Ramos (cell line): ENCODE results near the gene CCND2.

ENCODE experiments used
- in situ Hi-C: fragments of 300-500 bp; cut with MboI; formaldehyde crosslinking; loops from one replicate; pipeline ENCODE4 v1.14.3; 2022; ENCODE audit warnings: low sequenced_read_pairs; ENCODE audit not compliant: unreplicated experiment

Gene CCND2

GRCh38 chr12:4256043-4256826, 17.3 kb upstream of the CCND2 start:
- in situ Hi-C loops, result no loop called here

DNA sequence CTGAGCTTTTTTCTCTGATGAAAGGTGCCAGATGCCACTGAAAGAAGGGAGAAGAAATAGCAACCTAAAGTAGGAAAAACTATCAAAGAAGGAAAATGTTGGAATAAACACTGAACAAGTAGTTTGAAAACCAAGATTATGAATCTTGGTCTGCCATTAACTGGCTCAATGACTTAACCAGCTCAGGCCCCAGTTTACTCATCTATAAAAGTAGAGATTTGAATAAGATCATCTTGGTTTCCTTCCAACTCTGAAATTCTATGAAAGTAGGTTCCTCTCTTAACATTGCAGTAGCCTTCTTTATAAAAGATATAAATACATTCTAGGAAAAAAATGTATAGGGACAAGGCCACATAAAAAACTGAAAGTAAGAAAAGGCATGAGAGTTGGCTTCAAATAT, 16.1 kb upstream of the CCND2 start:
- in situ Hi-C loops, result no loop called here

DNA sequence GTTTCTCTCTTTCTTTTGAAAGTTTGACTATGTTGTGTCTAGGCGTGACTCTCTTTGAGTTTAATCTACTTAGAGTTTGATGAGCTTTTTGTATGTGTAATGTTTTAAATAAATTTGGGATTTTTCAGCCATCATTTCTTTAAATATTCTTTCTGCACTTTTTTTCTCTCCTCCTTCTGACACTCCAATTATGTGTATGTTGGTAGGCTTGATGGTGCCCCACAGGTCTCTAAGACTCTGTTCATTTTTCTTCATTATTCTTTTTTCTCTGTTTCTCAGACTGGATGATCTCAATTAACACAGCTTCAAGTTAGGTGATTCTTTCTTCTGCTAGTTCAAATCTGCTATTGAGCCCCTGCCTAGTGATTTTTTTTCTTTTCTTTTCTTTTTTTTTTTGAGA, 14.5 kb upstream of the CCND2 start:
- in situ Hi-C loops, result no loop called here

DNA sequence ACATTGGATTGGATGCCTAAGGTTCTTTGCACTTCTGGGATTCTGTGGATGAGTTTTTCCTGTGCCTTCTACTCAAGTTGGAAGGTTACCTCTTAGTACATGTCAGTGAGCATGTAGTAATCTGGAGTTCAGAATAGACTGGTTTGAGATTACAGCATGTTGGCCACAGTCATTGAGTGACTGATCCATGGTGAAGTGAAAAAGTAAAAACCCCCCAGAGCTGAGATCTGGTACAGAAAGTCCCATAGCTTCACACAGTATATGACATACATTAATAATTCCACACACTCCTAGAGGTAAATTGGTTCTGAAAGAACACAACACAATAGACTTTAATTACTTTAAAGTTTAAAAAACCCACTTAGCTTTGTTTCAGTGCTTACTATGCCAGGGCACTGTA, 11.9 kb upstream of the CCND2 start:
- in situ Hi-C loops, result no loop called here

DNA sequence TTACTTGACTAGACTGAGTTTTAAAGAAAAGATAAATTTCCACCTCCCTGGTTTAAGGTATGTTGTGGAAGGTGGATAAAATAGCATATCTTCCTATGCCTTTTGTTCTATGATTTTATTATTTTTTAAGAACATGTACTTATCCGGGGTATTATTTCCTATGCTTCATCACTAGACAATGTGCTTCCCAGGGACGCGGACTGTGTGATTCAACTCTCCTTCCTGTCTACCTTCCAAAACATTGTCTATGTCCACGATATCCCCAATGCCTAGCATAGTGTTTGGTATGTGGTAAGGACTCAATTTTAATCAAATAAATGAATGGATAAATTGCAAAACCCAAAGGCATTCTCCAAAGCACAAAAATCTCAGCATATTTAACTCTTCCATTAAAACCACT, 8.3 kb upstream of the CCND2 start:
- in situ Hi-C loops, result no loop called here

DNA sequence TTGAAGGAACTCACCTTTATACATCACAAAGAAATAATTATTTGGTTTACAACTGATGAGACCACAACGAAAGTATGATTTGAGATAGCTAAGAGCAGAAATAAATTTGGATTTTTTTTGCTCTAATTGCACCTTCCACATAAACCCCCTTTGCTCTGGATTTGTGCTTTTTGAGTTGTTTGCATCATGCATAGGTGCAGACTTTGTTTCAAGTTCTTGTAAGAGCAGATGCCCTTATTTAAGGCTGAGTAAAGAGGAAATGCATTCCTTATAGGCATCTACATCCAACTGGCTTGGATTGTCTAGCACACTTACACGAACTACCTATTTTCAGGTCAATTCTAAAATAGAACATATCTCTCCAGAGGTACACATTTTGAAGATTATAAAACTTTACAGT, 6.6 kb upstream of the CCND2 start:
- in situ Hi-C loops, result no loop called here

- in situ Hi-C loops, result no loop called here
These were observed 5.7 kb upstream of the CCND2 start for GRCh38 chr12:4267704-4268328.

GRCh38 chr12:4268329-4269181, 5.0 kb upstream of the CCND2 start:
- in situ Hi-C loops, result no loop called here

DNA sequence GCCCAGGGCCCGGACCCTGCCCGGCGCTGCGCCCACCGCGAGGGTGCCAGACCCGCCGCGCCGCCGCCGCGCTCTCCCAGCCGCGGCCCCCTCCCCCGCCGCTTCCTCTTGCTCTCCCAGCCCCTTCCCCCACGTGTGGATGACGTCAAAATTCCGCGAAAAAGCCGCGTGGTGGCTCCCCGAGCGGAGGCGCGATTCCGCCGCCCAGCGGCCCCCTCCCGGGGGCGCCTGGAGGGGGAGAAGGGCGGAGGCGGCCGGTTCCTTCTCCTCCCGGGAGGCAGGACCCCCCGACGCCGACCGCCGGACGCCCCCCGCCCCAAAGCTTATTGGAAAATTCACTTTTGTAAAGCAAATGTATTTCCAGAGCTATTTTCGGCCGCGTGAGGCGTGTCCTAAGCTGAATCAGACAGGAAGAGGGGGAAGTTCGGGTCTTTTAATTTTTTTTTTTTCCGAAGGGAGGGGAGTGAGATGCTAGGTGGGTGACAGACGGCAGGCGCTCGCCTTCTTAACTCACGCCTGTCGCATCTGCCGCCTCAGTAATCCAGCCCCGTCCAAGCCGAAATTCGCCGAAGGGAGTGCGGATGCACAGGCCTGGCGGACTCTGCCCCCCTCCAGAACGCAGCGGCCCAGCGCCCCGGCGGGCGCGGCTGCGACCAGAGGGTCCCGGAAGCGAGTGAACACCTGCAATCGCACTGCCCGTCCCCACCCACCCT, 4.1 kb upstream of the CCND2 start:
- in situ Hi-C loops, result no loop called here

- in situ Hi-C loops, result no loop called here
These were observed 3.3 kb upstream of the CCND2 start for GRCh38 chr12:4270016-4270830.

DNA sequence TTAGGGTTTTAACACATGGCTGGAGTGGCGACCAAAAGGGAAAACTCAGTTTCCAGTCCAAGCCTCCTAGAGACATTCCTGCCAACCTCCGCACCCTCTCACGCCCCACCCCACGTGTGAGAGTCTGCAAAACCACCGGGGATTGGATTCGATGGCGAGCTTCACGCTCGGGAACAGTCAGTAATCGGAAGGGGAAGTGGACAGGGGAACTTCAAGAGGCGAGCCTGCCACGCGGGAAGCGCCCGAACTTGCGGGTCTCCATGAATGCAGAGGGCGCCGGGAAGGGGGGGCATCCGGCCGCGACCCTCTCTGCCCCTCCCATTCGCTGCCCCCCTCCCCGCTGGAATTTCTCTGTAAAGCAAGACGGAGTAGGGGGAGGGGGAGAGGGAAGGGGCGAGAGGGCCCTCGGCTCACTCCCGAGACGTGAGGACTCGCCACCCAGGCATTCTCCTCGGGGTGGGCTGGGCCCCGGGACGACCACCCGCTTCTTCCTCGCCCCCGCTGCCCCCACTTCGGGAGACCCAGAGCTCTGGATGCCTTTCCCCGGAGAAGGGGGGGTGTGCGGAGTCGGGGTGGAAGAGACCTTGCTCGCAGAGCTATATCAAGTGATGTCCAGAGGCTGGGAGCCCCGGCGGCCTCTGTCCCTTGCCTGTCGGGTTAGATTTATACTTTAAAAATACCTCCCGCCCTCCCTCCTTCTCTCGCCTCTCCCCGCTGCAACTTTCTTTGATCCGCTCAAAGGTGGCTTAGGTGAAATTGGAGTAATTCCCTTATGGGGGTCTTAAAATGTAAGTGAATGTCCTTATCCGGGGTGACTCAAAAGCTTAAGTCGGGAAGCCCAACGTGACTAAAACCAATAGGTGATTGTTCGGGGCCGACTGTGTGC, 2.5 kb upstream of the CCND2 start:
- in situ Hi-C loops, result no loop called here

DNA sequence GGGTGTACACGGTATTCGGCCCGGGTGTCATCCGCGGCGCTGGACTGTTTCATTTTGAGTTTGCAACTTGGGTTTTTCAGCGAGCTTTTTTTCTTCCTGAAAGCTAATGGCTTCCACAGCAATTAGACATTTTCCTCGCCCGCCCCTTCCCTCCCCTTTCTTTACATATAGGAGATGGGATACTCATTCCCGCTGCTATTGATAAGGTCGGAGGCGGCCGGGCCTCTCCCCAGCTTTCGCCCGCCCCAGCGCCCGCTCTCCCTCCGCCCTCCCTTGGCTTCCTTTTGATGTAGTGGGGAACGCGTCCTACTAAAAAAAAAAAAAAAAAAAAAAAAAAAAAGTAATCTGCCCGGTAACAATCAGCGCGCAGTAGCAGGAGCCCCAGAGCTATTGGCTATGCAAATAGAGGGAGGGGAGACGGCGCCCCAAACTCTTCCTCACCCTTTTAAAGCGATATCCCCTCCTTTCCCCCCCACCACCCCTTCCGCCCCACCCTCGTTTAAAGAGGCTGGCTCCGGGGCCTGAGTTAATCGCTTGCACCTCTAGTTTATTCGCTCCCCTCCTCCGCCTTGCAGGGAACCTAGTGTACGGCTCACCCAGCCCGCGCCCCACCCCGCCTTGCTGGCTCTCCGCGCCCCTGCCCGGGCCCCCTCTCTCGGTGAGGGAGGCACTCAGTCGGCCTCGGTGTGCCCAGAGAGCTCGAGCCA, 1.7 kb upstream of the CCND2 start:
- in situ Hi-C loops, result no loop called here

- in situ Hi-C loops, result no loop called here
These were observed 914 bp upstream of the CCND2 start for GRCh38 chr12:4272424-4273272.

- in situ Hi-C loops, result no loop called here
These were observed 300 bp upstream of the CCND2 start for GRCh38 chr12:4273273-4273651.

DNA sequence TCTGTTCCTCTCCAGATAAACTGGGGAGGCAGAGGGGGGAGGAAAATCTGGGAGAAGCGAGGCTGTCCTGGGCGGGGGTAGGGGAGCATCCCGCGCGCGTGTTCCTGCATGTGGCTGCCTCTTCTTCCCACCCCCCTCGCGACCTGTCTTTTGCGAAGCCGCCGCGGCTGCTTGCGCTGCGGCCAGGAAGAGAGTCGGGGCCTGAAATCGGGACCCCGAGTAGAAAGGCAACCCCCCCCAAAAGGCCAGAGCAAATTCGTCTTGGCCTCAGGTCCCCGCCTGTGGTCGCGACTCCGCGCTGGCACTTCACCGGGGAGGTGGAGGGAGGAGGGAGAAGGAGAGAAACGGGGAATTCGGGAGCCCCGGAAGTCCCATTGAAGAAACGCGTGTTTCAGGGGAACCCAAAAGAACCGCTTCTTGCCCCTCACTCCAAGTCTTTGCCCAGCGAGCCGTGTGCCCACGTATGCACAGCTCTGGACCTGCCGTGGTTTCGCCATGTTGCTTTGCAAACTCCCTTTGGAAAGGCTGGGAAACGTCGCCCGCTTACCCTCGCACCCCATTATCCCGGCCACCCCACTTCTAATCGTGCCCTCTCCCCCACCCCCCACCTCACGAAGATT, 944 bp downstream of the CCND2 start:
- in situ Hi-C loops, result loop anchor here (5.0 kb wide), 2 partner anchors 167 to 382 kb away; no protein-coding TSS in a partner anchor

DNA sequence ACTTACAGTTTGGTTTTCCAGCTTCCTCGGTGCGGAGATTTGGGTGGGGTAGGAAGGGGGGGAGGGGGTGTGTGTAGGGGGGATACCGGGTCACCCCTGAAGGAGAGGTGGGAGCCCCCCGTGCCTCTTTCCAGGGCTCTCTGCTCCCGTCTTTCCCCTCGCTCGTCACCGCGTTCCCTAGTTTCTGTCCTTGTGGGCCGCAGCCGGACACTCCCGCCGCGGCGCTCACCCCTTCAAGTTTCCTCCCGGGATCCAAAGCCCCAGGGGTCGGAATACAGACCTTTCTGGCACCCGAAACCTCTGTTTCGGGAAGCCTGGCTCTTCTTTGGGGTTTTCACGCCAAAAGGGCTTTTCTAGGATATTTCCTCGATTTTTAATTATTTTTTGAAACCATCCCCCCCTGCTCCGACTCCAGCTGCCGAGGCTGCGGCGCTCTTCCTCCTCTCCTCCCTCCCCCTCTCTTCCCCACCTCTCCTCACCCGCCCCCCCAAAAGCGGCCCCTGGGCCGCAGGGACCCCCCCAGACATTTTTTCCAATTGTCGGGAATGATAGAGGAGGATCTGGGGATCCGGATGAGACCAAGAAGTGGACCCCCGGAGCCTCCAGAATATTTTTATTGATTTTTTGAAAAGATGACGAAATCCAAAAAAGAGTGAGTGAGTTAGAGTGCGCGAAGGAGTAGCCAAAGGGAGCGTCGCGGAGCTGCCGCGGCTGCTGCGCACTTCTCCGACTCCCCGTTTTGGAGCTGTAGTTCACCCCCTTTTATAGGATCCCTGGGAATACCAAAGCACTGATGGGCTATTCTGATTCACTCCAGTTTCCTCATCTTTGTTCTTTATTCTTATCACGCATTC, 1.7 kb downstream of the CCND2 start:
- in situ Hi-C loops, result loop anchor here (5.0 kb wide), 2 partner anchors 168 to 383 kb away; no protein-coding TSS in a partner anchor
